Panc1 (cell line): Measurements from ENCODE around the gene TMEM63C. TPM values are rescaled to one million over a fixed set of nuclear protein-coding genes. Genes with fewer than 3 reads are reported as not detected.

Source experiments
- ATAC-seq: fragments of 200-7000 bp; cut with Tn5 transposase; 2 replicates; pipeline ENCODE4 v1.9.1; 2020; ENCODE audit warnings: mild to moderate bottlenecking, moderate library complexity
- BruUV-seq: library from RNA; stranded (reverse); fragments of 400-500 nt; replicated peaks from 2 replicates; lab custom pipeline; 2021; lab: Mats Ljungman, UMichigan
- CTCF ChIA-PET: fragments of 300-600 bp; sonication (Branson Sonifier 250); formaldehyde crosslinking; loops from one replicate; lab custom pipeline; 2022; ENCODE audit warnings: antibody characterized with exemption; lab: Charles Lee
- POLR2A ChIA-PET: fragments of 300-600 bp; sonication (Branson Sonifier 250); formaldehyde crosslinking; loops from one replicate; lab custom pipeline; 2022; ENCODE audit warnings: antibody characterized with exemption; lab: Charles Lee
- DNase-seq: peaks from one replicate; pipeline ENCODE4 v3.0.0-alpha.2; 2010; ENCODE audit warnings: low read depth, low spot score
- H3K27ac ChIP-seq: 2 replicates; pipeline ENCODE4 v1.5.1; 2011; ENCODE audit warnings: mild to moderate bottlenecking, low read length, inconsistent platforms
- H3K27me3 ChIP-seq: fragments of 200-500 bp; sonication (Bioruptor generic); 2 replicates; pipeline ENCODE4 v1.6.0; 2014; ENCODE audit warnings: low read length, inconsistent platforms; ENCODE audit not compliant: control insufficient read depth, insufficient read depth
- H3K36me3 ChIP-seq: fragments of 200-500 bp; sonication (Bioruptor generic); 2 replicates; pipeline ENCODE4 v1.5.1; 2014; ENCODE audit warnings: inconsistent platforms, mild to moderate bottlenecking, low read length, moderate library complexity; ENCODE audit not compliant: control insufficient read depth, insufficient read depth
- H3K4me1 ChIP-seq: 2 replicates; pipeline ENCODE4 v1.5.1; 2011; ENCODE audit warnings: inconsistent platforms, mild to moderate bottlenecking, low read length, moderate library complexity; ENCODE audit not compliant: control insufficient read depth, insufficient read depth
- H3K4me3 ChIP-seq, 2 experiments: 2 replicates each; pipeline ENCODE4 v1.5.1; 2011 to 2012; ENCODE audit warnings: low read depth in 2 of 2, low read length in 2 of 2, mild to moderate bottlenecking in 2 of 2, inconsistent platforms in 1 of 2, moderate library complexity in 1 of 2
- H3K9me3 ChIP-seq: fragments of 200-500 bp; sonication (Bioruptor generic); 2 replicates; pipeline ENCODE4 v1.5.1; 2014; ENCODE audit warnings: low read depth, mild to moderate bottlenecking, inconsistent platforms, low read length, moderate library complexity; ENCODE audit not compliant: control insufficient read depth, insufficient read depth
- POLR2AphosphoS5 ChIP-seq: IDR thresholded peaks from 2 replicates; pipeline ENCODE4 v1.6.1; 2012; ENCODE audit warnings: mild to moderate bottlenecking, low read depth, low read length, moderate library complexity
- SIN3A ChIP-seq: IDR thresholded peaks from 2 replicates; pipeline ENCODE4 v1.6.1; 2012; ENCODE audit warnings: low read depth, mild to moderate bottlenecking, low read length, moderate library complexity, borderline replicate concordance; ENCODE audit not compliant: insufficient read depth
- TCF7L2 ChIP-seq: IDR thresholded peaks from 2 replicates; pipeline ENCODE4 v1.6.1; 2011; ENCODE audit warnings: mild to moderate bottlenecking, low read depth, low read length, inconsistent platforms
- in situ Hi-C: cut with HindIII; loops from 2 replicates; pipeline ENCODE4 v1.10.0; 2016; ENCODE audit warnings: low sequenced_read_pairs, low pct_unique_long_range_greater_than_20kb
- intact Hi-C: fragments of 100-400 bp; cut with micrococcal nuclease; formaldehyde crosslinking; loops from one replicate; pipeline ENCODE4 v1.10.0; 2022; ENCODE audit not compliant: unreplicated experiment
- total RNA-seq: library from RNA; stranded (reverse); gene quantifications from one replicate; pipeline ENCODE4 v1.2.1, GENCODE V29; 2021; ENCODE audit not compliant: unreplicated experiment
- TF ChIP-seq, protein P1 (sequence below), 2 experiments: IDR thresholded peaks; 2 replicates each; pipeline ENCODE4 v1.6.1; 2011 to 2012; ENCODE audit warnings: low read depth in 2 of 2, control low read depth in 1 of 2, low read length in 1 of 2, mild to moderate bottlenecking in 1 of 2, moderate library complexity in 1 of 2; ENCODE audit not compliant: insufficient read depth in 1 of 2
- TF ChIP-seq, protein P2 (sequence below): fragments of 450-650 bp; IDR thresholded peaks from 2 replicates; pipeline ENCODE4 v1.5.1; 2017; ENCODE audit warnings: mild to moderate bottlenecking

TMEM63C gene
- total RNA-seq, 1 experiment from 2014 or later: 2.4 TPM

DNA sequence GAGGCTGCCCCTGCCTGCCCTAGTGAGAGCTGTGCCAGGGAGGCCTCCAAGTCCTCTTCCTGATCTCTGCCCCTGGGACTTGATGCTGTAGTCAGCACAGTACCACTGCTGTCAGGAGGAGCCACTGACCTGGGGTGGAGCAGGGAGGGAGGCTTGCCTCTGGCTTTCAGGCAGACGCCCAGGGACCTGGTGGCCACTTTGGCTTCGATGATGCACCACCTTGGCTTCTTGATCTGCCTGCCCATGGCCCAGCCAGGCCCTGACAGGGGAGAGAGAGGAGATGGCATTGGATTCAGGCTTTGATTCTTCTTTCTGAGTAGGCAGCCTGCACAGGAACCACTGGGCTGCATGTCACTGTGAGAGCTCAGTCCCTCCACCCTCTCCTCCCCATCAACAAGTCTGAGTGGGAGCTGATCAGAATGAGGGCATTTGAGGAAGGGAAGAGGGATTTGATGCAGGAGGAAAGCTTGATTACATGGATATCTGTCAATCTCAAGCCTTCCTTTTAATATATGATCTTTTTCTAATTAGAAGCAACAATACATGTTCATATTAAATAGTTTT is 24.7 kb downstream of the TMEM63C start:
- H3K9me3 ChIP-seq: no peaks in the 10 kb centered on the region
- no peaks in the 10 kb centered on the region for H3K36me3 ChIP-seq
- H3K4me1 ChIP-seq: no peaks in the 10 kb centered on the region
- H3K27ac ChIP-seq: no peak overlapping the region
- no peak overlapping the region for H3K4me3 ChIP-seq
- CTCF ChIA-PET: interaction anchor here (0.6 kb wide), 1 partner anchor 58 kb away, joined by 3 read pairs; no protein-coding TSS in a partner anchor
- no TSS peak for BruUV-seq
- TF ChIP-seq SIN3A: no peak
- TF ChIP-seq, protein P1, sequence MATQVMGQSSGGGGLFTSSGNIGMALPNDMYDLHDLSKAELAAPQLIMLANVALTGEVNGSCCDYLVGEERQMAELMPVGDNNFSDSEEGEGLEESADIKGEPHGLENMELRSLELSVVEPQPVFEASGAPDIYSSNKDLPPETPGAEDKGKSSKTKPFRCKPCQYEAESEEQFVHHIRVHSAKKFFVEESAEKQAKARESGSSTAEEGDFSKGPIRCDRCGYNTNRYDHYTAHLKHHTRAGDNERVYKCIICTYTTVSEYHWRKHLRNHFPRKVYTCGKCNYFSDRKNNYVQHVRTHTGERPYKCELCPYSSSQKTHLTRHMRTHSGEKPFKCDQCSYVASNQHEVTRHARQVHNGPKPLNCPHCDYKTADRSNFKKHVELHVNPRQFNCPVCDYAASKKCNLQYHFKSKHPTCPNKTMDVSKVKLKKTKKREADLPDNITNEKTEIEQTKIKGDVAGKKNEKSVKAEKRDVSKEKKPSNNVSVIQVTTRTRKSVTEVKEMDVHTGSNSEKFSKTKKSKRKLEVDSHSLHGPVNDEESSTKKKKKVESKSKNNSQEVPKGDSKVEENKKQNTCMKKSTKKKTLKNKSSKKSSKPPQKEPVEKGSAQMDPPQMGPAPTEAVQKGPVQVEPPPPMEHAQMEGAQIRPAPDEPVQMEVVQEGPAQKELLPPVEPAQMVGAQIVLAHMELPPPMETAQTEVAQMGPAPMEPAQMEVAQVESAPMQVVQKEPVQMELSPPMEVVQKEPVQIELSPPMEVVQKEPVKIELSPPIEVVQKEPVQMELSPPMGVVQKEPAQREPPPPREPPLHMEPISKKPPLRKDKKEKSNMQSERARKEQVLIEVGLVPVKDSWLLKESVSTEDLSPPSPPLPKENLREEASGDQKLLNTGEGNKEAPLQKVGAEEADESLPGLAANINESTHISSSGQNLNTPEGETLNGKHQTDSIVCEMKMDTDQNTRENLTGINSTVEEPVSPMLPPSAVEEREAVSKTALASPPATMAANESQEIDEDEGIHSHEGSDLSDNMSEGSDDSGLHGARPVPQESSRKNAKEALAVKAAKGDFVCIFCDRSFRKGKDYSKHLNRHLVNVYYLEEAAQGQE (IDR thresholded peaks at IDR 0.05; ENCODE audit: insufficient read depth in 1 of 2, low read depth in 2 of 2, low read length in 1 of 2): no peak
- TF ChIP-seq, protein P2, sequence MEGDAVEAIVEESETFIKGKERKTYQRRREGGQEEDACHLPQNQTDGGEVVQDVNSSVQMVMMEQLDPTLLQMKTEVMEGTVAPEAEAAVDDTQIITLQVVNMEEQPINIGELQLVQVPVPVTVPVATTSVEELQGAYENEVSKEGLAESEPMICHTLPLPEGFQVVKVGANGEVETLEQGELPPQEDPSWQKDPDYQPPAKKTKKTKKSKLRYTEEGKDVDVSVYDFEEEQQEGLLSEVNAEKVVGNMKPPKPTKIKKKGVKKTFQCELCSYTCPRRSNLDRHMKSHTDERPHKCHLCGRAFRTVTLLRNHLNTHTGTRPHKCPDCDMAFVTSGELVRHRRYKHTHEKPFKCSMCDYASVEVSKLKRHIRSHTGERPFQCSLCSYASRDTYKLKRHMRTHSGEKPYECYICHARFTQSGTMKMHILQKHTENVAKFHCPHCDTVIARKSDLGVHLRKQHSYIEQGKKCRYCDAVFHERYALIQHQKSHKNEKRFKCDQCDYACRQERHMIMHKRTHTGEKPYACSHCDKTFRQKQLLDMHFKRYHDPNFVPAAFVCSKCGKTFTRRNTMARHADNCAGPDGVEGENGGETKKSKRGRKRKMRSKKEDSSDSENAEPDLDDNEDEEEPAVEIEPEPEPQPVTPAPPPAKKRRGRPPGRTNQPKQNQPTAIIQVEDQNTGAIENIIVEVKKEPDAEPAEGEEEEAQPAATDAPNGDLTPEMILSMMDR: no peak
- no peak for TF ChIP-seq POLR2AphosphoS5
- no peak for TF ChIP-seq TCF7L2
- POLR2A ChIA-PET: no interaction called here
- intact Hi-C loops (no loop called here), in situ Hi-C loops (no loop called here)
- ATAC-seq (no peak), DNase-seq (no peak)
- no peaks in the 10 kb centered on the region for H3K27me3 ChIP-seq

DNA sequence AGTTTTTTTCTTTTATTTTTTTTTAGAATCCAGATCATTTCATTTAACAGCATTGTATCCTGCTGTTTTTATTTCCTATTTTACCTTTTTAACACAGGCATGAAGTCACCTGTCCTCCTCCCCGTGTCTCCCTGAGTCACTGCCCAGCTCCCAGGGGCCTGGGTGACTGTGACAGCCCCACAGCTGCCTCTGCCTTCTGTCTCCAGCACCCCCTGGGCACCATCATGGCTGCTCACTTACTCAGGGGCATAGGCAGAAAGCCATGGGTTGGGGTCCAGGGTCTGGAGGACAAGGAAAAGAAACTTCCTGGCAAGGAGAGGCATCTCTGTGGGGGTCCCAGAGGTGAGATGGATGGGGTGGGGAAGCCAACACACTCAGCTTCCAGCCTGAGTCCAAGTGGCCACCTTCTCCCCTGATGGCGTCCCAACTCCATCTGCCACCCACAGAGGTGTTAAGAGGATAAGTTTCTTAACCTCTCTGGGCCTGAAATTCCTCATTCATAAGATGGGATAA is 25.3 kb downstream of the TMEM63C start:
- DNase-seq: no peak
- in situ Hi-C loops: no loop called here
- CTCF ChIA-PET: interaction anchor here (0.6 kb wide), 1 partner anchor 59 kb away, joined by 3 read pairs; no protein-coding TSS in a partner anchor

More for the DNA sequence above, 25.3 kb downstream of the TMEM63C start:
- no peaks in the 10 kb centered on the region for H3K27me3 ChIP-seq
- intact Hi-C loops: no loop called here
- BruUV-seq: no TSS peak
- no peaks in the 10 kb centered on the region for H3K4me1 ChIP-seq
- TF ChIP-seq, protein P1 (IDR thresholded peaks at IDR 0.05; ENCODE audit: insufficient read depth in 1 of 2, low read depth in 2 of 2, low read length in 1 of 2): no peak
- TF ChIP-seq TCF7L2: no peak
- no peak for TF ChIP-seq POLR2AphosphoS5
- TF ChIP-seq, protein P2: no peak
- TF ChIP-seq SIN3A: no peak
- POLR2A ChIA-PET: no interaction called here
- H3K27ac ChIP-seq: no peak overlapping the region
- no peaks in the 10 kb centered on the region for H3K36me3 ChIP-seq
- no peaks in the 10 kb centered on the region for H3K9me3 ChIP-seq
- H3K4me3 ChIP-seq: no peak overlapping the region
- no peak for ATAC-seq
